HG02938 (cell line): Measurements from ENCODE around the gene CMTM2.
"Not testable (repeated sequence)": the region's sequence is repeated elsewhere in the genome, so short reads cannot be mapped to it uniquely, and the experiment has no call there.

ENCODE experiments used
- ATAC-seq: cut with Tn5 transposase; IDR thresholded peaks from one replicate; pipeline ENCODE4 v1.9.1; 2021; ENCODE audit warnings: mild to moderate bottlenecking, moderate library complexity; ENCODE audit not compliant: unreplicated experiment

The CMTM2 gene

DNA sequence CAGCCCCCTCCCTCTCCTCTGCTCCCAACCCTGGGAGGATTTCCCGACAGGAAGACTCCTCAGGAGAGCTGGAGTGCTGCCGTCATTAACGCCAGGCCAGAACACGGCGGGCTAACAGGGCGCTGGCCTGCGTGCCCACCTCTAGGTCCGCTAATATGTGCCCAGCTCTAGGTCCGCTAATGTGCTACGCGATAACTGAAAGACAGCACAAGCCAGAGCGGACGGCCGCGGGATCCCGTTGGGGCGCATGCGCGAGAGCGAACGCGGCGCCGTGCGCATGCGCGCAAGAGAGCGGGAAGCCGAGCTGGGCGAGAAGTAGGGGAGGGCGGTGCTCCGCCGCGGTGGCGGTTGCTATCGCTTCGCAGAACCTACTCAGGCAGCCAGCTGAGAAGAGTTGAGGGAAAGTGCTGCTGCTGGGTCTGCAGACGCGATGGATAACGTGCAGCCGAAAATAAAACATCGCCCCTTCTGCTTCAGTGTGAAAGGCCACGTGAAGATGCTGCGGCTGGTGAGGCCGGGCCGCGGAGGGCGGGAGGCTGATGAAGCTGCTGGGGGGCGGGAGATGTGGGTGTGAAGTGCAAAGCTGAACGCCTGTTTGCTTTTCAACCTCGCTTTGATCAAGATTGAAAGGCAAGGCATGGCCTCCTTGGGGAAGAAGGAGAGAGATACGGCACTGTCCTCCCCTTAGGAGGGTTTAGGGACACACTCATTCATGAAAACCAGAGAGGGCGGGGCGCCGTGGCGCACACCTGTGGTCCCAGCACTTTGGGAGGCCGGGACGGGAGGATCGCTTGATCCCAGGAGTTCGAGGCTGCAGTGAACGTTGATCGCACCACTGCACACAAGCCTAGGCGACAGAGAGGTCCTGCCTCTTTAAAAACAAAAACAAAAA is 26.7 kb upstream of the CMTM2 start, which contains the start of gene CKLF:
TSS of gene CKLF (plus strand) at position 291 of the 892 bp plus-strand sequence. CDS start at position 431, 140 bp downstream.
- peak; percentile 65 for ATAC-seq

DNA sequence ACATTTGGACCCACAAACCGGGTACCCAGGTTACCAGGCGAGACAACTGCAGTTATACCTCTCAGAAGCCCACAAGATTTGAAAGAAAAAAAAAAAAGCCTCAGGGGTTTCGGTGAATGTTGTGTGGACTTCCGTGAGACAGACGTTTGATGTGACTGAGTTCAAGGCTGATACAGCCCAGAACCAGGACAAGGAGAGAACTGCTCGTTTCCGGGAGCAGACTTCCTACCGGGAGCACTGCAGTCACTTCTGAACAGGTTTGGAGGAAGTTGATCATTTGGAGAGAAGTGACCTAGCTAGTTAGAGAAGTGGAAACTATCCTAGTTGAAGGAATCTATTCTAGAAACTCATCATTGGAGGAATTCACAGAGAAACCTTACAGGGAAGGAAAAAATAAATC is 26.0 kb upstream of the CMTM2 start:
- no peak for ATAC-seq

DNA sequence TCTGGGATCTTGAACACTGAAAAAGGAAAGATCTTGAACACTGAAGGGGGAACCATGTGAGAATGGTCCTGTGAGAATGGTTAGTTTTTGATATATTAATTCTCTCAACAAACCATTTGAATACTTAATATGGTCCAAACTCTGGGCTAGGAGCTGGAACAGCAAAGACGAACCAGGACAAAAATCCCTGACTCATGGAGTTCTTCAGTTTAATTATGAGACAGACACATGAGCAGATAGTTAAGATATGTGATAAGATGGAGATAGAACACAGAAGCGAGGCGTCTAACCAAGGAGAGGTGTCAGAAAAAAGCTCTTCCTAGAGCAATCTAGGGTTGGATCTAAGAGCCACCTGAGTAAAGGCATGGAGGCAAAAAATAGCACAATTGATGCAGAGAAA is 25.2 kb upstream of the CMTM2 start:
- no peak for ATAC-seq

DNA sequence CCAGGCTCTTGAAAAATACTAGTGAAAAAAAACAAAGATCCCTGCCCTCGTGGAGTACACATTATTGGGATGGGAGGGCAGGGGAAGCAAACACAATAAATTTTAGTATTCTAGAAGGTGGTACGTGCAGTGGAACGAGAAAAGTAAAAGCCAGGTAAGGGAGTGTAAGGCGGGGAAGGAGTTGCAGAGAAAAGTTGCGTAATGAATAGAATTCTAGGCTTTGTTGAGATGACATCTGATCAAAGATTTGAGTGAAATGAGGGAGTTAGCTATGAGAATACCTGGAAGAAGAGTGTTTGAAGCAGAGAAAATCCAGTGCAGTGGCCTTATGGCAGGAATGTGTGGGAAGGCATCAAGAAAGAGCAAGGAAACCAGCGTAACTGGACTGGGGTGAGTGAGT is 24.8 kb upstream of the CMTM2 start:
- ATAC-seq: no peak

DNA sequence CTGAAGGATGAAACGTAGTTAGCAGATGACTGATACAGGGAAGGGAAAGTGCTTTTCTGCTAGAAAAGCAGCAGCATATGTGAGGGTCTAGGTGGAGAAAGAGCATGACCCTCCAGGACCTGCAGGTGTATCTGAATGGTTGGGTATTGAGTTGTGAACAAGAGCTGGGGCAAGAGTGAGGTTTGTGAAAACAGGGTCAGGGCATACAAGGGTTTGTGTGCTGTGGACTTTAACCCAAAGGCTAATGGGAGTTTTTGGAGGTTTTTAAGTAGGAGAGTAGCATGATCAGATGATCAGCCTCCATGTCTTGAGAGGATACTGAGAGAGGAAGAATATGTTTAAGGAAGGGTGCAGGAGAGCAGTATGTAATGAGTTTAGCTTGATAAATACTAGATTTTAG is 19.2 kb upstream of the CMTM2 start:
- ATAC-seq: no peak

DNA sequence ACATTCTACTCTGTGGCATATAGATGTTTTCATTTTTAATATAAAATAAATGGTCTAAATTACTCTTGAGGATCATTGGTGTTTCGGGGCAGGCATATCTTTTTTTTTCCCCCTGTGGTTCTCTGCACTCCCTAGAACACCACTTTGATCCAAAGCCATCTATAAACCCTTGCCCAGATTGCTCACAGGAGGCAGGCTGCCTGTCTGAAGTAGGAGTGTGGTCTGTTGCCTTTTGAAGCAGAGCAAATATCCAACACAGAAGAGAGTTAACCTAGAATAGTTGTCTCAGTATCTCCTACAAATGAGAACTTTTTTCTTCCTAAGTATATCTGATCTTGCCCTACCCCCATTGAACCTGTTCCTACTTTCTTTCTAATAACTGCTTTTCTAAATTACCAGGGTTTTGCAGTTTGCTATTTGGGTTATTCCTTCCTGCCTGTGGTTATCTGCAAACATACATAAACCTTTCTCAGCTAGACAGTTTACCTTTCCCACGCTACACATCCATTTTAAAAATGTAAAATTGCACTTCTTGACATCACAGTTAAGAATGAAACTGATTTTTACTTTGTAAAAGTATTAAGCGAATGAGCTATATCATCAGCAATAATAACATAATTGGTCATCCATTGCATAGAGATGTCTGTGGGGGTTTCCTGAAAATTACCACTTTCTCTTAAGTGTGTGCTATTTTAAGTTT is 17.7 kb upstream of the CMTM2 start:
- no peak for ATAC-seq

DNA sequence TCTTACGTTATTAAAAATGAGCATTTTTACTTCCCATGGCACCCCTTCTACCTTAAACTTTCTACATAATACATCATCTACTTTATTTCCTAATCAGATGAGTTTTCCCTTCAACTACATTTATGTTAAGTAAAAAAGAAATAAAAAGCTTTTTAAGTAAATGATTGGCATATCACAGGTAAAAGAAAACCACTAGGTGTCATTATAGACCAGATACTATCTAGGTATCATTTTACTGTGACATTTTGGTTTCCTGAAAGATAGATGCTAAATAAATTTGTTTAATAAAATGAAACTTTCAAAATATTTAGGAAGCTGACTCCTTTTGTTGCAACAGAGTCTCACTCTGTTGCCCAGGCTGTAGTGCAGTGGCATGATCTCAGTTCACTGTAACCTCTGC is 16.9 kb upstream of the CMTM2 start:
- no peak for ATAC-seq

DNA sequence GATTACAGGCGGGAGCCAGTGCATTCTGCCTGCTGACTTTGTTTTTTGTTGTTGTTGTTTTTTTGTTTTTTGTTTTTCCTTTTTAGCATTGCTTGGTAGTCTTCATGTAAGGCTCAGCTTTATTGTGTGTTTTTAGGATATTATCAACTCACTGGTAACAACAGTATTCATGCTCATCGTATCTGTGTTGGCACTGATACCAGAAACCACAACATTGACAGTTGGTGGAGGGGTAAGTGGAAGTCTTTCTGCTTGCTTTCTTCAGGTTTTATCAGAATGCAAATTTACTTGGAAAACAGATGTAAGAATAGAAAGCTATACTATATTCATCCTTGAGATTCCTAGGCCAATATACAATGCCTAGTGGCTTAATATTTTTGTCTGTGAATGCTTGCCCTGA is 16.3 kb upstream of the CMTM2 start:
- ATAC-seq: no peak

DNA sequence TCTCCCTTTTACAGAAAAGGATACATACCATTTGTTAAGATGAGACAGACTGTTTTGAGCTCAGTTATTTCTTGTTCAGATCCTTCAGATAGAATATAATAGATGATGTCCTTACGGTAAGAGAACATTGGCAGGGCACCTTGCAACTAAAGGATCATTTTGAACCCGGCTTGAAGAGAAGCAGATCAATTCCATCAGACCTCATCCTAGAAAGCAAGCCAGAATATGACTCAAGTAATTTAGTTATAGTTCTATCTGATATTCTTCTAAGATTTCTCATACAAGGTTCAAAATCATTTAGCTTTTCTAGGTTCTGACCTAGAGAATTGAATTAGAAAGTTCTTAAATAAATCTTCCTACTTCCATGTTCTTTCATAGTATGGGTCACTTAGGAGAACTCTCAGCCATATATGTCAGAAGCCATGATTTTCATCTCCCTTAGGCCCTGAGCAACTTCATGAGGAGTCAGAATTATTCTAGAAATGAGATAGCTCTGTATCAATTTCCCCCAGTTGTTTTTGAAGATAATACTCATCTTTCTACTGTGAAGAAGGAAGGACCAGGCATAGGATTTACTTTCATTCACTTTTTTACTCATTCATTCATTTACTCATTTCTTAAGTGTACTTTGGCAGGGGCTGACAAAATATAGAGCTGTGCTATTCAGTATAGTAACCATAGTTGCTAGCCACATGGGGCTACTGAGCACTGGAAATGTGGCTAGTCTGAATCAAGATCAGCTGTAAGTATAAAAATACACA is 15.5 kb upstream of the CMTM2 start:
- ATAC-seq: no peak

DNA sequence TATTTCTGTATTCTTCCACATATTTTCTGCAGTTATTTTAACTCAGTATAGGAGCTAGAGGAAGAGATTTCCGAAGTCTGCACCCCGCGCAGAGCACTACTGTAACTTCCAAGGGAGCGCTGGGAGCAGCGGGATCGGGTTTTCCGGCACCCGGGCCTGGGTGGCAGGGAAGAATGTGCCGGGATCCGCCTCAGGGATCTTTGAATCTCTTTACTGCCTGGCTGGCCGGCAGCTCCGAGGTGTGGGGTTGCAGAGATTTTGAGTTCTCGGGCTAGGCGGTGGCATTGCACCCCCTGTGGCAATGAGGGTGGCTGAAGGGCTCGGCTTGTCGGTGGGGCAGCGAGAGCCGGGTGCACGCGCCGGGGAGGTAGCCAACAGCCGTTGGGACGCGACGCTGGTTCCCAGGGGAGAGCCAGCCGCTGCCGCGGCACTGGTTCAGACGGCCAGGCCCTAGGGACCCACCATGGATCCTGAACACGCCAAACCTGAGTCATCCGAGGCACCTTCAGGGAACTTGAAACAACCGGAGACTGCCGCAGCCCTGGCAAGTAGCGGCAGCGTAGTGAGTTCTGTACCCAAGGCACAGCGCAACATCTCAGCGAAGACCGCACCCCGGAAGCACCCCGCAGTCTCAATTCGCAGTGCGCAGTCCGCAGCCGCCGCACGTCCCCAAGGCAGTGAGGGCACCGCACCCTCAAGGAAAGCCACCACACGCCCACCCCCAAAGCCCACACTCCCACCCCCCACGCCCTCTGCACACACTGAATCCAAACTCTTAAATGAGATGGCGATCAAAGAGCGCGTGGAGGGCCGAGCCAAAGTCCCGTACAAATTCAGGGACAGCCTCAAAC is 13.0 kb upstream of the CMTM2 start, which contains the start of gene CMTM1:
TSS of gene CMTM1 (plus strand) at position 389 of the 851 bp plus-strand sequence. CDS start at position 464, 75 bp downstream.
- ATAC-seq: no peak

DNA sequence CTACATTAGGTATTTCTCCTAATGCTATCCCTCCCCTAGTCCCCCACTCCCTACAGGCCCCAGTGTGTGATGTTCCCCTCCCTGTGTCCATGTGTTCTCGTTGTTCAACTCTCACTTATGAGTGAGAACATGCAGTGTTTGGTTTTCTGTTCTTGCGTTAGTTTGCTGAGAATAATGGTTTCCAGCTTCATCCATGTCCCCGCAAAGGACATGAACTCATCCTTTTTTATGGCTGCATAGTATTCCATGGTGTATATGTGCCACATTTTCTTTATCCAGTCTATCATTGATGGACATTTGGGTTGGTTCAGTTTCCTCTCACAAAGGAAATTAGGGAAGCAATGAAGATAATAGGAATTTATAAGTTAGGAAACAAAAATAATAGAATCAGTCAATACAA is 12.0 kb upstream of the CMTM2 start:
- not testable (repeated sequence) for ATAC-seq

DNA sequence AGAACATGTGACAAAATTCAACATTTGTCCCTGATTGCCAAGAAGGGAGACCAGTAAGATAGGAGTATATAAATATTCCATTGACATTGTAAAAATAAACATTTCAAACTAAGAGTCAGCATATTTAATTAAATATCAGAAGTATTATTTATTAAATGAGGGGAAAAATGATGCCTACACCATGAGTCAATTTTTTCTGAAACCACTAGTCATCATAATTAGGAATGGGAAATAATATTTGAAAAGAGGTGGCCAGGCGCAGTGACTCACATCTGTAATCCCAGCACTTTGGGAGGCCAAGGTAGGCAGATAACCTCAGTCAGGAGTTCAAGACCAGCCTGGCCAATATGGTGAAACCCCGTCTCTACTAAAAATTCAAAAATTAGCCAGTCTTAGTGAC is 10.9 kb upstream of the CMTM2 start:
- no peak for ATAC-seq

DNA sequence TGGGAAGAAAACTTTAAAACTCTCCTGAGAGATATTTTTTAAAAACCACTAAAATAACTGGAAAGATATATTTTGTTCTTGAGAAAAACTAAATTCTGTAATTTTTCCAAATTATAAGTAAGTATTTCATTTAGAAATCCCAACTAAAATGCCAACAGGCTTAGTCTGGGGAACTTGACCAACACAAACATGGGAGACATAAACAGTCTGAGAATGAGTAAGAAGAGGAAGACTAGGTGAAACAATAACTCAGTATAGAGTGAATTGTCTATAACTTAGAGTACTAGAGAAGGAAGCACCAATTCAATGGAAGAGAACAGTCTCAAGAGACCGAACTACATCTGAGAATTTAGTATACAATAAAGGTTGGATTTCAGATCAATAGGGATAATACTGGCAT is 10.1 kb upstream of the CMTM2 start:
- ATAC-seq: no peak

DNA sequence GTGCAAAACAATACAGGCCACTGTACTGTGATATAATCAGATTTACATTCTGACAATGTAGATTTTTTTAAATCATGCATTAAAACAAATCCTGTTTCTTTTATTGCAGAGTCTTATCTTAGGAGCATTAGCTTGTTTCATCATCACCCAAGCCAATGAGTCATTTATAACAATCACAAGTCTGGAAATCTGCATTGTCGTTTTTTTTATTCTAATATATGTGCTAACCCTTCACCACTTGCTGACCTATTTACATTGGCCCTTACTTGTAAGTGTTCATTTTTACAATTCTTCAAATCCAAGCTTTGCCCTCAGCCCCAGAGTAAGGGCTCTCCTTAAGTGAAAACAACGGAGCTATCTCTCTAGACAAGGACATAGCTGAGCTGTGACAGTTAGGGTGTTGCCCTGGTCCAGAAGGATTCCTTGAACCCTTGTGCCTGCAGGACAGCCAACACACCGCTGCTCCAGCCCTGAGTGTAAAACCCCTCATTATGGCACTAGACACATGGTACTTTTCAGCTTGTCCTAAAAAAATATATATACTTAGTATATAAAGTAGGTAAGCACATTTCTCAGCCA is 9.3 kb upstream of the CMTM2 start:
- no peak for ATAC-seq

DNA sequence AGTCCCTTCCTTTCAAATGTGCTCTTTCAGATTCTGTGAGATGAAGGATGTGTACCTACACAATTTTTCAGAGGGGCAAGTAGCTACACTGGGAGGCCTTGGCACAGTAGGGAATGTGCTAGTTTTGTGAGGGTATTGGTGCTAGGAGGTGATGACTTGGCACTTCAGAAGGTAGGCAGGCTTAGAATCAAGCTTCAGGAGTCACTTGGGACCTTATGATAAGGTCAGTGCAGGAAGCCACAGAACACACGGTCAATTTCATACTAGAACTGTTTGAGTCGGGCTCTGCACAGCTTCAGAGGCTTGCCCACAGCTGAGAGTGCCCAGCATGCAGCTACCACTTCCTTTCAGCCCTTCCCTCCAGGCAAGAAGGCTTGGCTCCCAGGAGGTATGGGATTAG is 6.9 kb upstream of the CMTM2 start:
- ATAC-seq: no peak

DNA sequence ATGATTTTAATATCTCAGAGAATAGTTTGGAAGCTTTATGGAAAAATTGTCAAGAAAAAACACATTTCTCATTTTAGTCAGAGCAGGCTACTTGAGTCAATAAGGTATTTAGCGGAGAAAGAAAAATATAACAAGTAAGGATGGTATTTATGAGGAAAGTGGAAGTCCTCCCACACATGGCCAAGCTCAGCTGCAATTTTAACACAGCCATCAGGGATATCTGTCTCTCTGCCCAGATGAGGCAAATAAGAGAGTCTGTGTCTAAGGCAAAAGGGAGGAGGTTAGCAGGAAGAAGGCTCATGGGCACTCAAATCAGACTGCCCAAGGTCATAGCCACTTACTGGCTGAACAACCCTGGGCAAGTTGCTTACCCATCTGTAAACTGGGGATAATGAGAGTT is 5.2 kb upstream of the CMTM2 start:
- ATAC-seq: no peak

DNA sequence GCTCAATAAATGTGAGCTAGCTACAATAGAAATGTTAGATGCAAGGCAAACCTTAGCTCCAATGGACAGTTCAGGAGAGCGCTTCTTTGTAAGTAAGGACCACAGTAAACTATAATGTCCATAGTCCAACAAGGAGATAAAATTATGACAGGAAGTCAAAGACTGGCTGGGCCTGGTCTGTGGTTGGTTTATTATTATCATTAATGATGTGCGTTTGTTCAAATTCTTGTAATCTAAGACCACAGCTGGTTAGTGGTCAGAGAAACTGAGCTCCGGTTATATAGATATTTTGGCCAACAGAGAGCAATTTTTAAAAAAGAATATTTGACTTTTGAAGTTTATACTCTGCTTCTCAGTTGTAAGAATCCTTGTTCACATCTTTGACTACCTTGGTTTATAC is 4.7 kb upstream of the CMTM2 start:
- ATAC-seq: no peak

DNA sequence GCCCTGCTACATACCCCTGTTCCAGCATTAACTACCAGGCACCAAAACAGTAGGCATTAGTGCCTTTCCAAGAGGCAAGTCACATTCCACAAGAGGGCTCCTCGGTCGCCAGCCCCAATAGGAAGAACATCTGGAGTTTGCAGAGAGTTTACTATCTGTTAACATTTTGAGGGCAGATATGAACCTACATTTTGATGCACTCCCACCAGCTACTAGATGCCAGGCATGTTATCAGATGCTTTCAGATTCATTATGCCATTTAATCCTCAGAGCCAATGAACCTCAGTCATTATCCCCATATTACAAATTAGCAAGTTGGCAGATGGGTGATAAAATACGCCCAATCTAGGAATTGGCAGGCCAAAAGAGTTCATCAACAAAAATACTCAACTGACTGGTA is 4.2 kb upstream of the CMTM2 start:
- ATAC-seq: no peak

DNA sequence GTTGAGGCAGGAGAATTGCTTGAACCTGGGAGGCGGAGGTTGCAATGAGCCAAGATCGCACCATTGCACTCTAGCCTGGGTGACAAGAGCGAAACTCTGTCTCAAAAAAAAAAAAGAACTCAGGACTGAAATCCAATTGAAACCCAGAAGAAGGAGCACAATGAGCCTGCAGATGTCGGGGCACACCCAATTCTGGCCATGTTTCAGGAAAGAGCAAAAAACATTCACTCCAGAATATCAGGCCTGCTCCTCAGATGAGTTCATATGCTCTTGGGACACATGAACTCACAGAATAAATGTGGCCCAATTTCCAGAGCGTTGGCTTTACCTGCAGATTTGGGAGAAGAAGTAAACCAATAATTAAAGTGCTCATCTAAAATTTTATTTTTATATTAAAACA is 3.0 kb upstream of the CMTM2 start:
- no peak for ATAC-seq

DNA sequence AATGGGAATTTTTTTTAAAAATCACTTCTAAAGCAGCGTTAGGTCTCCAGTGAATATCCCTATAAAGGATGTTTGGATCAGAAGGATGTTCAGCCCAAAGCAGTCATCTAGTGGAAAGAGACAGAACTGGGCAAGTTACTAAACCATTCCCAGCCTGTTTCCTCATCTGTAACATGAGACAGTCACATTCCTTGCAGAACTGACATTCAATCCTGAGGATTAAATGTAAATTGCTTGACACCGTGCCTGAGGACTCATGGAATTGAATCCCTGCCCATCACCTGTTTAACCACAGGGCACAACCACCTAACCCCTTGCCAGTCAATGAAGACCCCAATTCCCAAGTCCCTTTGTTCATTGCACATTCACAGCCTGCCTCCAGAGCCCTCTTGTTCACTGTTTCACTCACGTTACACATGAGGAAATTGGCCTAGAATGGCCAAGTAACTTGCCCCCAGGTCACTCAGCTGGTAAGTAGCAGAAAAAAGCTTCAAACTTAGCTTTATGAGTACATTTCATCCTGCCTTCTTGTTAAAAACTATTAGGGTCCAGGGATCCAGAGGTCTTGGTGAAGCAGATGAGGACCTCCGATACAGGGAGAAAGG is 1.4 kb downstream of the CMTM2 start:
- no peak for ATAC-seq
